Subcutaneous adipose tissue (tissue), 4 donors: ENCODE data around the gene ZNF641. TPM values are rescaled to one million over a fixed set of nuclear protein-coding genes. Genes with fewer than 3 reads are reported as not detected.

Source experiments
- CTCF ChIP-seq: fragments of 450-650 bp; IDR thresholded peaks from one replicate; pipeline ENCODE4 v1.5.1; 2016; ENCODE audit warnings: low read depth, mild to moderate bottlenecking, control low read depth, antibody characterized with exemption, moderate library complexity
- small RNA-seq: library from RNA; depleted of rRNA; stranded (forward); fragments of <200 nt; gene quantifications from one replicate; pipeline ENCODE3, GENCODE V24; 2016
- total RNA-seq, 4 donors: library from RNA; depleted of rRNA; stranded (reverse); fragments of >200 nt; gene quantifications; one replicate each; pipeline ENCODE4 v1.1.0, GENCODE V29; 2016

Gene ZNF641
- total RNA-seq, 4 donors from 2014 or later, result 17.3 to 26.0 (median 23.2) TPM

DNA sequence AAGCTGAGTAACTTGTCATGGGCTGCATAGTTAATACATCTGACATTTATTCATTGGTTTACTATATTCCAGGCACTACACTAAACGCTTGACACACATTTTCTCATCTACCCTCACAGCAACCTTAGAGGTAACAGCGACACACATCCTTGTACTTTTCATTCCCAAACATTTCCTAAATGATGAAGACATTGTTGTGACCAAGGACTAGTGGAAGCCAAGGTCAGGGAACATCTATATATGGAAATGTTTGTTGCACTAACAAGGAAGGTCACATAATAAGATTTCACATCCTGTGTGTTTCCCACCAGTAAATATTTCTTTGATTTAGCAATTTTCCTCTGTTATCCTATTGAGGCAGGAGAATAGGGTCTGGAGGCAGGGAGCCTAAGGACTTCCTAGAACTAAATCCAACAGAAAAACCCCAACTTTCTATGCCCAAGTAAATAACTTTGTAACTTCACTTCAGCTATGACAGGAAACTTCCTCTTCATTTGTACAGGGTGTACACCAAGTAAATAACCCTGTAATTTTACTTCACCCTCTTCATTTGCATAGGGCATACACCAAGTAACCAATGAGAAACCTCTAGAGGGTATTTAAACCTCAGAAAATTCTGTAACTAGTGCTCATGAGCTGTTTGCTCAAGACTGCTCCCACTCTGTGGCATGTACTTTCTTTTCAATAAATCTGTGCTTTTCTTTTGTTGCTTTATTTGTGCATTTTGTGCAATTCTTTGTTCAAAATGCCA, 48.4 kb downstream of the ZNF641 start:
- no peak for TF ChIP-seq CTCF

- TF ChIP-seq CTCF, result no peak
Observed at GRCh38 chr12:48300774-48301173, 49.9 kb downstream of the ZNF641 start.

DNA sequence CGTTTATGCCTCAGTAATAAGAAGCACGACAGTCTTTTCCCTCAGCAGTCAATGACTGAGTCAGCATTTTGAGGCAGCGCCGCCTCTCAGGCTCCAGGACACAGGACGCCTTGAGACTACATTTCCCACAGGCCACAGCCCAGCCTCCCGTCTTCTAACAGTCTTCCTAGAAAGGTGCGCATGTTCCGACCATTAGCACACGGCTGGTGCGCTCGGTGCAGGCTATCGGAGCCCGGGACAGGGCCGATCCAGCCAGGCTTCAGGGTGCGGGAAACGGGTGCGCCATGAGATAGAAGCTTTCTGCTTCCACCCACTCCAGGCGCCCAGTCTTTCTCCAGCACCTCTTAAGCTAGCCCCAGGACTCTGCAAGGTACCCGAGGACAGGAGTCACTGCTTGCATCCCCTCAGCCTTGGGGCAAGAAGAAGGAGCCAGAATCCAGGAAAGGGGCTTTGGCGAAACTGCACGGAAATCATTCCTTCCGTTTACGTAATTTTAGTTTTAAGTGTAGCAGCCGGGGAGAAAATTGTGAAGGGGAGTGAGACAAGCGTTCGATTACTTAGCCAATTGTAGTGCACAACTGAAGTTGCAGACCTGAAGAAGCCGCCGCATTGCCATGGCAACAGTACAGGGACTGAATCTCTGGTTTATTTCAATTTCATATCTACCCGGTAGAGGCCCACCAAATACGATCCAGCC, 54.0 kb downstream of the ZNF641 start:
- TF ChIP-seq CTCF, result no peak

GRCh38 chr12:48292040-48292439, 58.7 kb downstream of the ZNF641 start:
- no peak for TF ChIP-seq CTCF

DNA sequence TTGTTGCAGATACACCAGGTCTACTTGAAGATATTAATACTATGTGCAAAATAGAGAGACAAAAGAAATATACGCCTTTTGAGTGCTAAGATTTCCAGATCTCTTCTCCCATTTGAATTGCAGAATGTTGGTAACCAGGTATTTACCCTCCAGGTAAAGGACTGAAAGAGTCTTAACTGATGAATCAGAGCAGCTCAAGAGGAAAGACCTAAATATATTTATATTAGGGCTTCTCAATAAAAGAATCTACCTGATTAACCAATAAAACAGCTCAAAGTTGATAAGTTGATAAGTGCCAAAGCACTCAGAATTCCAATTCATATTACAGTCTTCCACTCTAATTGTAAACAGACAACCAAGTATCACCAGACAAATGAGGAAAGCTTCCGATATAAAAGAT, 59.2 kb downstream of the ZNF641 start:
- no peak for TF ChIP-seq CTCF

DNA sequence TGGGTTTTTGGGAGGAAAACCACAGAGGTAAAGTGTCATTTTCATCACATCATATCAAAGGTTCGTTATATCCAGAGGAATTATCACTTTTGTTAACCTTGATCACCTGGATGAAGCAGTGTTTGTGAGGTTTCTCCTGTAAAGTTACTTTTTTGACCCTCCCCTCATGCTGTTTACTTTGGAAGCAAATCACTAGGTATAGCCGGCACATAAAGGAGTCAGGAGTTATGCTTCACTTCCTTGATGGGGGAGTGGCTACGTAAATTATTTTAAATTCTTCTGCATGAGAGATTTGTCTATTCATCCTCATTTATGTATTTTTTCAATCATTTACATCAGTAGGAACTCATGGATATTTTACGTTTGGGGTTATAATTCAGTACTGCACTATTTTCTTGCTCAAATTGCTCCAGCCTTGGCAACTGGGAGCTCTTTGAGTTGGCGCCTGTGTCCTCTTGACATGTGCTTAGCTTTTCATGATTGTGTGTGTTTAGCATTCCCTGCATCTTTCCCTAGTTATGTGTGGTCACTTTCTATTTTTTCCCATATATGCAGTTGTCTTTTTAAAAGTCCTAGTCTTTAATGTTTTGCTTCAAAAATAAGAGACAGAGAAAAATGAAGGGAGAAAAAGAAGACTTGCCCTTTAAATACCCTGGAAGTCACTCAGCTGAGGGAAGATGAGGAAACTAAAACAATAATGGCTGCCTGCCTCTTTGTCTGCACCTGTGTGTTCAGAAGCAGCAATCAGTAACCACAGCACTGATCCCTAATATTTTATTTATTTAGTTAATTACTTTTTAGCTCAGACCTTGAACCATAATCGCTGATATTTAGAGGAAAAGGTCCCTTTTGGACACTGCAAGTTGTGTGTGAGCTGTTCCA, 62.1 kb downstream of the ZNF641 start:
- TF ChIP-seq CTCF, result no peak

Small RNAs within 50 kb of the gene (small RNA-seq; reads per million reads assigned to genes)
- not detected for gene AC024257.2

Other genes with a start within 250 kb of the ZNF641 start
- gene SENP1, start 244.8 kb downstream of the ZNF641 start, total RNA-seq, result 10 to 100 TPM; 14.6 to 20.3 (median 18.0) TPM
- gene PFKM, start 231.6 kb downstream of the ZNF641 start, total RNA-seq, result 10 to 100 TPM in 3 of 4 donors, 1 to 10 TPM in 1; 5.1 to 19.5 (median 16.0) TPM
- 10 to 100 TPM; 23.8 to 30.5 (median 27.2) TPM for gene ASB8, start 193.4 kb downstream of the ZNF641 start, total RNA-seq
- gene CCDC184, start 167.3 kb downstream of the ZNF641 start, total RNA-seq, result 1 to 10 TPM in 1 of 4 donors, under 1 TPM in 1, not detected in 2; 0.22 to 1.3 TPM
- gene OR10AD1, start 147.6 kb downstream of the ZNF641 start, total RNA-seq, result not detected
- not detected for gene ANP32D, start 121.6 kb upstream of the ZNF641 start, total RNA-seq
- not detected for gene C12orf54, start 131.6 kb upstream of the ZNF641 start, total RNA-seq
- not detected for gene OR8S1, start 174.7 kb upstream of the ZNF641 start, total RNA-seq
- not detected for gene LALBA, start 219.1 kb upstream of the ZNF641 start, total RNA-seq